Cardiac atrium fibroblast (primary cell): ENCODE measurements around the gene PNMA1. TPM values are rescaled to one million over a fixed set of nuclear protein-coding genes. Genes with fewer than 3 reads are reported as not detected.

Experiments used
- total RNA-seq: library from RNA; depleted of rRNA; stranded (reverse); fragments of >200 nt; gene quantifications from 2 replicates; pipeline ENCODE4 v1.2.3, GENCODE V29; 2015

The PNMA1 gene
- total RNA-seq: 19.0 and 22.5 TPM in 2 replicates

GRCh38 chr14:73713803-73714655, at the start of gene PNMA1:
TSS of gene PNMA1 (minus strand) at chr14:73714384. CDS start at chr14:73713639, 745 bp downstream.

Other genes starting within 250 kb of the PNMA1 start
- gene RIOX1, start 223.5 kb downstream of the PNMA1 start, total RNA-seq: 13.2 and 20.3 TPM in 2 replicates
- gene ACOT1, start 177.2 kb downstream of the PNMA1 start, total RNA-seq: 2.4 and 2.5 TPM in 2 replicates
- gene HEATR4, start 155.4 kb downstream of the PNMA1 start, total RNA-seq: not detected in 2 replicates
- 43.4 and 57.2 TPM in 2 replicates for gene ACOT2, start 145.2 kb downstream of the PNMA1 start, total RNA-seq
- gene ACOT4, start 122.5 kb downstream of the PNMA1 start, total RNA-seq: 0.49 and 1.4 TPM in 2 replicates
- gene ACOT6, start 101.9 kb downstream of the PNMA1 start, total RNA-seq: not detected in 2 replicates
- gene DNAL1, start 69.4 kb downstream of the PNMA1 start, total RNA-seq: 7.8 and 9.6 TPM in 2 replicates
- gene PTGR2, start 137.4 kb upstream of the PNMA1 start, total RNA-seq: 6.9 and 8.3 TPM in 2 replicates
- gene ZNF410, start 172.5 kb upstream of the PNMA1 start, total RNA-seq: 40.3 and 42.6 TPM in 2 replicates
- gene FAM161B, start 235.7 kb upstream of the PNMA1 start, total RNA-seq: 2.5 and 3.1 TPM in 2 replicates
- 12.6 and 13.9 TPM in 2 replicates for gene COQ6, start 235.9 kb upstream of the PNMA1 start, total RNA-seq